HG03342 (cell line): ENCODE data around the gene XYLT2.
"Not testable (repeated sequence)": the region's sequence is repeated elsewhere in the genome, so short reads cannot be mapped to it uniquely, and the experiment has no call there.

Experiments
- ATAC-seq: cut with Tn5 transposase; IDR thresholded peaks from one replicate; pipeline ENCODE4 v1.9.1; 2021; ENCODE audit warnings: mild to moderate bottlenecking, moderate library complexity; ENCODE audit not compliant: unreplicated experiment

Gene XYLT2

GRCh38 chr17:50345432-50346312, at the start of gene XYLT2:
Gene XYLT2 (plus strand): TSS chr17:50346126. CDS start chr17:50346141, 15 bp downstream.
- ATAC-seq: peak; percentile 71

GRCh38 chr17:50297407-50297865, 48.5 kb upstream of the XYLT2 start:
- ATAC-seq: no peak

GRCh38 chr17:50298018-50298417, 47.9 kb upstream of the XYLT2 start:
- no peak for ATAC-seq

GRCh38 chr17:50299776-50300175, 46.1 kb upstream of the XYLT2 start:
- no peak for ATAC-seq

- ATAC-seq: not testable (repeated sequence)
Observed at GRCh38 chr17:50300824-50301223, 45.1 kb upstream of the XYLT2 start.

- ATAC-seq: no peak
Observed at GRCh38 chr17:50301891-50302584, 43.9 kb upstream of the XYLT2 start.

GRCh38 chr17:50303051-50303450, 42.9 kb upstream of the XYLT2 start:
- ATAC-seq: no peak

GRCh38 chr17:50303596-50303995, 42.3 kb upstream of the XYLT2 start:
- ATAC-seq: no peak

- ATAC-seq: no peak
Observed at GRCh38 chr17:50304781-50305404, 41.0 kb upstream of the XYLT2 start.

- ATAC-seq: no peak
Observed at GRCh38 chr17:50307654-50308053, 38.3 kb upstream of the XYLT2 start.

GRCh38 chr17:50308666-50309065, 37.3 kb upstream of the XYLT2 start:
- no peak for ATAC-seq

GRCh38 chr17:50310455-50311111, 35.3 kb upstream of the XYLT2 start:
- no peak for ATAC-seq

GRCh38 chr17:50311112-50311460, 34.8 kb upstream of the XYLT2 start:
- ATAC-seq: no peak

- ATAC-seq: no peak
Observed at GRCh38 chr17:50311483-50311882, 34.4 kb upstream of the XYLT2 start.

GRCh38 chr17:50312308-50312707, 33.6 kb upstream of the XYLT2 start:
- ATAC-seq: no peak

GRCh38 chr17:50314456-50315011, 31.4 kb upstream of the XYLT2 start:
- ATAC-seq: no peak

- ATAC-seq: no peak
Observed at GRCh38 chr17:50316016-50316587, 29.8 kb upstream of the XYLT2 start.

GRCh38 chr17:50316660-50317059, 29.3 kb upstream of the XYLT2 start:
- ATAC-seq: not testable (repeated sequence)

GRCh38 chr17:50317121-50317520, 28.8 kb upstream of the XYLT2 start:
- ATAC-seq: no peak

GRCh38 chr17:50318501-50319285, 27.2 kb upstream of the XYLT2 start:
- no peak for ATAC-seq
